WI38 (cell line): ENCODE data around the gene TSPAN18.

Experiments used
- H3K4me3 ChIP-seq: 2 replicates; pipeline ENCODE4 v1.5.1; 2011; ENCODE audit warnings: low read depth, mild to moderate bottlenecking, control low read depth, low read length
- TF ChIP-seq, protein P1 (sequence below): IDR thresholded peaks from 2 replicates; pipeline ENCODE4 v1.5.1; 2012; ENCODE audit warnings: low read depth, mild to moderate bottlenecking, control low read depth, low read length

Gene TSPAN18

DNA sequence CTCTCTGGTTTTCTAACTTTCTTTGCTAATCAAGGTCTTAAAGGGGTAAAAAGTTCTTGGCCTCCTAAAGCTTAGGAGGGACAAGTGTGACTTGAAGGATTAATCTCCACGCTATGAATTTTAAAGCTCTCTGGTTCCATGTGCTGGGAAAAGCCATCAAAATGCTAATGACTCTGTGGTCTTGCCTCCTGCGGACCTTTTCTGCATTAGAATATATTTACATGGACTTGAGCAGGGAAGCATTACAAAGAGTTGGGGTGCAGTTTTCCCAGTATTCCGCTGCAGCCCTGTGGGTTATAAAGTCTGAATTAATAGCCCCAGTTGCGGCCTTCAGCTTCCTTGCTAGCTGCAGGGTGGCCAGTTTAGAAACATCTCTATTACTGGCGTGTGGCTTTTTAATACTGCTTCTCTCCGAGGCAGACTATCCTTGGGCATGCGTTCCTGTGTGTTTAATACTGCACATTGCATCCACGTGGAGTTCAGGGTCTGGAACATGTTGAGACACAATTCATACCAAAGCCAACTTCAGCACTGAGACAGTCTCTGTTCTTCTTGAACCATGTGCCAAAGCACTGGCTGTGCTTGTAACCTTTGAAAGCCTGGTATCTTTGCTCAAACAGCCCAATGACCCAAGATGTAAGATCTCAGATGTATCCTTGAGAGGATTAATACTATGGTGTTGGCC is 27.3 kb downstream of the TSPAN18 start:
- TF ChIP-seq, protein P1, sequence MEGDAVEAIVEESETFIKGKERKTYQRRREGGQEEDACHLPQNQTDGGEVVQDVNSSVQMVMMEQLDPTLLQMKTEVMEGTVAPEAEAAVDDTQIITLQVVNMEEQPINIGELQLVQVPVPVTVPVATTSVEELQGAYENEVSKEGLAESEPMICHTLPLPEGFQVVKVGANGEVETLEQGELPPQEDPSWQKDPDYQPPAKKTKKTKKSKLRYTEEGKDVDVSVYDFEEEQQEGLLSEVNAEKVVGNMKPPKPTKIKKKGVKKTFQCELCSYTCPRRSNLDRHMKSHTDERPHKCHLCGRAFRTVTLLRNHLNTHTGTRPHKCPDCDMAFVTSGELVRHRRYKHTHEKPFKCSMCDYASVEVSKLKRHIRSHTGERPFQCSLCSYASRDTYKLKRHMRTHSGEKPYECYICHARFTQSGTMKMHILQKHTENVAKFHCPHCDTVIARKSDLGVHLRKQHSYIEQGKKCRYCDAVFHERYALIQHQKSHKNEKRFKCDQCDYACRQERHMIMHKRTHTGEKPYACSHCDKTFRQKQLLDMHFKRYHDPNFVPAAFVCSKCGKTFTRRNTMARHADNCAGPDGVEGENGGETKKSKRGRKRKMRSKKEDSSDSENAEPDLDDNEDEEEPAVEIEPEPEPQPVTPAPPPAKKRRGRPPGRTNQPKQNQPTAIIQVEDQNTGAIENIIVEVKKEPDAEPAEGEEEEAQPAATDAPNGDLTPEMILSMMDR, result no peak
- no peak overlapping the region for H3K4me3 ChIP-seq

DNA sequence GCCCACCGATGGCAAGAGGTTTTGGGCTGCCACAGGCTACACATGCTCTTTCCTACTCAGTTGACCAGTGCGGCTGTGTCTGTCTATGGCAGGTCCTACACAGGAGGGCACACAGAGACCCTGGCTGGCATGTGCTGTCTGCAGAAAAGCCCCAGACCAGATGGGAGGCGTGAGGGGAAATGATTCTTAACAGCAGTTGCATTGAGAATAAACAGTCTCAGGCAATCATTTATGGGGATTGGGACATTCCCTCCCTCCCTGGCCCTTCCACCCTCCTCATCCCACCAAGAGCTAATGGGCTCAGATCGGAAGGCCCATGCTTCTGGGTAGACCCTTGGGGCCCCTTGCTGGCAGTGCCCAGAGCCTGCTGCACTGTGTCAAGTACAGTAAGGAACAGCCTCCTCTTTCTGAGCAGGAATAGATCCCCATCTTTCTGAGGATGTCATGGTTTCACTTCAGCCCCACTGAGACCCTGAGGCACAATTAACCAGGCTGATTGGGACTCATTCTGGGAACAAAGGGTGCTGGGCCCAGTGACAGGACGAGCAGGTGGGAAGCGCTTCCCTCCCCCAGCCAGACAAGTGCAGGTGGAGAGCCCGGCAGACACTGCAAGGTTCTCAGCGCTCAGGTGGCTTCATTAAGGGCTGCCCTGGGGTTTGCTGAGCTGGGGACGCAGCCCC is 28.3 kb downstream of the TSPAN18 start:
- no peak overlapping the region for H3K4me3 ChIP-seq
- TF ChIP-seq, protein P1, result no peak

DNA sequence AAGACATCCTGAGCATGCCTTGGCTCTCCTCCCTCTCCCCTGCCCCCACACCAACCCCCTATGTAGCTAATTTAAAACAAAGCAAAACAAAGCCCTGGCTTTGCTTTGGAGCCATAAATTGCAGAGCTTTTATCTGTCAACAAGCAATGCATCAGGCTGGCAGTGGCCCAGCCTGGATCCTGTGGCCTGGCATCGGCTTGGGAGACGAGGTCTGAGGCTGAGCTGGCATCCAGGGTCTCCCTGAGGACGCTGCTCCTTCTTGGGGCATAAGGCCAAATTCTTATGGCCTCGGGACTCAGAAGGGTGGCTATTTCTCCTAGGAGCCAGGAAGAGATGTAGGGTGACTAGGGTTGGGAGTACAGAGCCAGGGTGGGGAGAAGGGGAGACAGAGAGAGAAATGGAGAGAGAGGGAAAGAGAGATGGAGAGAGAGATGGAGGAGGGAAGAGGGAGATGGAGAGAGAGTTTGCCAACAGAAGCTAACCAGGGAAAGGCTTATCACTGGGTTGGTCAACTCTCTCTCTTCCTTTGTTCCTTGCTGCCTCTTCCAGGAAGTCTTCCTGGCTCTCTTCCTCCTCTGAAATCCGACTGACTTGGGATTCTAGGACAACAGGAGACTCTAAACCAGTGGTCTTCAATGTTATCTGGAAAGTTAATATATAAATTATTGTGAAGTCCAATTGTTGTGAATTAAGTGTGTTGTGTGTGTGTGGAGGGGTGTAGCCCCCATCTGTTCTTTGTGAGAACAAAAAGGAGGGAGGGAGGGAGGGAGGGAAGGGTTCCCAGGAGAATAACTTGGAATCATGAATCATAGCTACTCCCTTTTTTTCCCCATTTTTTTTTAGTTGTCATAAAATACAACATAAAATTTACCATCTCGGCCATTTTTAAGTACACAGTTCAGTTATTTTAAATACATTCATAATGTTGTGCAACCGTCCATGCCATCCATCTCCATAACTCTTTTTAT is 29.1 kb downstream of the TSPAN18 start:
- no peak overlapping the region for H3K4me3 ChIP-seq
- TF ChIP-seq, protein P1, result no peak

DNA sequence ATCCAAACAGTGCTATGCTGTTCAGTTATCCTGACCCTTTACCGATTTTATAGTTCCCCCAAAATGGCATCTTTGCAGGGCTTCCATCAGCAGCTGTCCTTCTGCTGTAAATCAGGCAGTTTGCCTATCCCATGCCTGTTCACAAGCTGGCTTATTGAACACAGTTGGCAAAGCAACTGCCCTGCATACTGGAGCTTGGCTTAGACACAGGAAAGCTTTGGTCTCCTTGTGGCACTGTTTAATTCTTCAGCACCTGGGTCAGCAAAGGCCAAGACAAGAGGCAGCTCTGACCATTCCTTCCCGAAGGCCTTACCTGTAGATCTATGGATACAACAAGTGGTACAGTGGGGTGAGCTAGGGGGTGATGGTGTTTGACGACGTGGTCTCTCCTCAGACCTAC is 32.2 kb downstream of the TSPAN18 start:
- H3K4me3 ChIP-seq, result no peak overlapping the region
- TF ChIP-seq, protein P1, result no peak

DNA sequence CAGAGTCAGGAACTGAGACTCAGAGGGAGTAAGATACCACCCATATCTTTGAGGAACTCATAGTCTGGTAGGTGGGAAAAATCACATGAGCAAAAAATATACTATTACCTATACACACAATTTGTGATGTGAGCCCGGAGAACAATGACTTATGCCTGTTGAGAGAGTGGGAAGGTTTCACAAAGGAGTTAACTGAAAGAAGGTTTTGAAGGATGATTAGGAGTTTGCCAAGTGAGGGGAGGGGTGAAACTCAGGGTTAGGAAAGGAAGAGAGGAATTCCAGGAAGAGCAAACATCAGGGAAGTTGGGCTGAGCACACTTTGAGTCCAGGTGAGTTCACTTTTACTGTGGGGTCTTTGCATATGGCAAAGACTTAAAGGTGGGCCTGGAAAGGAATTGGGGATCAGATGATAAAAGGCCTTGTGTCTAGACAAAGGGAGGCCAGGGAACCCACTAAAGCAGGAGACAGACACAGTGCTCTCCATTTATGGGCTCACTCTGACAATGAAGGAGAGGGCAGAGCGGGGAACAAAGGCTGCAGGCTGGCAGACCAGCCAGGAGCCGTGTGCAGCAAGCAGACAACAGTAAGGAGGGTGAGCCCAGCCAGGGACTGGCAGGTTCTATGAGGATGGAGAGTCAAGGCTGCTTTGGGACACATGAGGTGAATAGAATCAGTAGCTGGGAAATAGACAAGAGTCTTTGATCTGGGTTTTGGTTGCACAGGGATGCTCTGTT is 33.1 kb downstream of the TSPAN18 start:
- TF ChIP-seq, protein P1, result no peak
- no peak overlapping the region for H3K4me3 ChIP-seq

DNA sequence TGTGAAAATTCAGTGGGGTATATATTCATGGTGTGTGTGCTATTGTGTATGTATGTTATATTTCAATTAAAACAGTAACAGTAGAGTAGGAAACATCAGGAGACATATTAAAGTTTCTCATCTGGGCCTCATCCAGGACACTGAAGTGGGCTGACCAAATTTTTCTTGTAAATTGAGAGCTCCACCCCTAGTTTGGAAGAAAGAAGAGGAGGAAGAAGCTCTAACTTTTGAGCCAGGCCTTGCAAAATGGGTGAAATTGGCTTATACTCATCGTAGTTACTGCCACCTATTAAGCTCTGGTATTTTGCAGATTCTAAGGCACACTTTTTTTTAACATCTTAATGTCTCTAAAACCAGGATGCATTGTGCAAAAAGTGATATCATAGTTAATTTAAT is 33.7 kb downstream of the TSPAN18 start:
- TF ChIP-seq, protein P1, result no peak
- H3K4me3 ChIP-seq, result no peak overlapping the region
